ENCODE data around the gene EFCAB11.
A peak's percentile ranks its signal among the peaks of the same experiment; 100 is the strongest.

Gene EFCAB11

DNA sequence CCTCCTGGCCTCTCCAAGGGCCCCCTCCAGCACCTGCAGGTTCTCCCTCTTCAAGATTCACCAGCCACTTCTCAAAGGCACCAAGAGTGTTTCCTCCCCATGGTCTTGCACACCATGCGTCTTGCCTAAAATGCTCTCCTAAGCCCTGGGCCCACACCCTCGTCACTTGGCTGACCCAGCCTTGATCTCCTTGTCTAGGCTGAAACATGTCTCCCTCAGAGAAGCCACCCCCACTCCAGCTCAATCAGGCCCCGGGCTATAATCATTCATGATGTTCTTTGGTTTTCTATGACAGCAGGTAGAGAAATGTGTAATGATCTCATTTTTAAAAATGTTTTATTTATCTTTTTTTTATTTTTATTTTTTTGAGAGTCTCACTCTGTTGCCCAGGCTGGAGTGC lies 88.1 kb downstream of the EFCAB11 start:
- no peak for DNase-seq (ENCODE audit: low spot score)

DNA sequence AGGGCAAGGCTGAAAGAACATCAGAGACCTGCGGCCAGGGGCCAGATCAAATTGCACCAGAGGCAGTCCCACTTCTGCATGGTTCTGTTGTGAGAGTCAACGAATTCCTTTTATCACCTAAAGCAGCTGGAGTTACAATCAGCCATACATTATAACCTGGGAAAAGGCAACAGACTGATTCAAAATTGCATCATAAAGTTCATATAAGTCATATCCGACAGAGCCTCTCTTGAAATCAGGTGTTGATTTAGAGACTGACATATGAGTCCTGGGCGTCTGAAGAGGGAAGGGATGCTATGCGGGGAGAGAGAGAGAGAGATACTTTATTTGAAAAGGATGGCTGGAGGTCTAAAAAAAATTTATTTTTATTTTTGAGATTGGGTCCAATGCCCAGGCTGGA lies 89.4 kb downstream of the EFCAB11 start:
- no peak for DNase-seq (ENCODE audit: low spot score)

- DNase-seq (ENCODE audit: low spot score) = no peak
Observed at GRCh38 chr14:89862856-89863255, 91.7 kb downstream of the EFCAB11 start.

DNA sequence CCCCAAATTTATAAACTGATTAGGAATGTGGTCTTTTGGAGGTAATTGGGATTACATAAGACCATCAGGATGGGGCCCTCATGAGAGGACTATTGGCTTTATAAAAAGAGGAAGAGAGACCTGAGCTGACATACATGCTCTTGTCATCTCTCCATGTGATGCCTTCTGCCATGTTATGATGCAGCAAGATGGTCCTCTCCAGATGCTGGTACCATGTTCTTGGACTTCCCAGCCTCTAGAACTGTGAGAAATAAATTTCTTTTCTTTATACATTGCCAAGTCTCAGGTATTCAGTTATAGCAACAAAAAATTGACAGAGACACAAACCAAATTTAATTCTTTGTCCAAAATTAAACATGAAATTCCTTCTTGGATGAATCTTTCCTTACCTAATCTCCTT lies 92.9 kb downstream of the EFCAB11 start:
- no peak for DNase-seq (ENCODE audit: low spot score)

DNA sequence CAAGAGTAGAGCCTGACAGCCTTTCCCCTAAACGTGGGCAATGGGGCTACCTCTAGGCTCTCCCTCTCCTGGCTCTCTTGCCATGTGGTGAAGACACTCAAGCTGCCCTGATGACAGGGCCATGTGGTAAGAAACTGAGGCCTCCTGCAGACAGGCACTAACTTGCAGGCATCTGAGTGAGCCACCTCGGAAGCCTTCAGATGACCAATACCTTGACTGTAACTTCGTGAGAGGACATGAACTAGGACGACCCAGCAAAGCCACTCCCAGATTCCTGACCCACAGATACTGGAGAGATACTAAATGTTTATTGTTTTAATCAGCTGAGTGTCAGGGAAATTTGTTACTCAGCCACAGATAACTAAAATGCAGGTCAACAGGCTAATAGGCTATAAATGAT lies 96.4 kb downstream of the EFCAB11 start:
- no peak for DNase-seq (ENCODE audit: low spot score)

- DNase-seq (ENCODE audit: low spot score) = peak; percentile 27
Observed at GRCh38 chr14:89856871-89857345, 97.6 kb downstream of the EFCAB11 start.

DNA sequence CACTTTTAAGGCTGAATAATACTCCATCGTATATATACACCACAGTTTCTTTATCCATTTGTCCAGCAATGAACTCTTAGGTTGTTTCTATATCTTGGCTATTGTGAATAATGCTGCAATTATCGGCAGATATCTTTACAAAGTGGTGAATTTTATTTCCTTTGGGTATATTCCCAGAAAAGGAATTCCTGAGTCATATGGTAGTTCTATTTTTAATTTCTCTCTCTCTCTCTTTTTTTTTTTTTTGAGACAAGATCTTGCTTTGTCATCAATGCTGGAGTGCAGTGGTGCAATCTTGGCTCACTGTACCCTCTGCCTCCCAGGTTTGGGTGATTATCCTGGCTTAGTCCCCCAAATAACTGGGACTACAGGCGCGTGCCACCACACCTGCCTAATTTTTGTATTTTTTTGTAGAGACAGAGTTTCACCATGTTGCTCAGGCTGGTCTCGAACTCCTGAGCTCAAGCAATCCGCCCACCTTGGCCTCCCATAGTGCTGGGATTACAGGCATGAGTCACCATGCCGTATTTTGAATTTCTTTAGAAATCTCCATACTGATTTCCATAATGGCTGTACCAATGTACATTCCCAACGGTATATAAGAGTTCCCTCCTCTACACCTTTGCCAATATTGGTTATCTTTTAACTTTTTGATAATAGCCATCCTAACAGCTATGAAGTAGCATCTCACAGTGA lies 98.4 kb downstream of the EFCAB11 start:
- peak; percentile 31 for DNase-seq (ENCODE audit: low spot score)

DNA sequence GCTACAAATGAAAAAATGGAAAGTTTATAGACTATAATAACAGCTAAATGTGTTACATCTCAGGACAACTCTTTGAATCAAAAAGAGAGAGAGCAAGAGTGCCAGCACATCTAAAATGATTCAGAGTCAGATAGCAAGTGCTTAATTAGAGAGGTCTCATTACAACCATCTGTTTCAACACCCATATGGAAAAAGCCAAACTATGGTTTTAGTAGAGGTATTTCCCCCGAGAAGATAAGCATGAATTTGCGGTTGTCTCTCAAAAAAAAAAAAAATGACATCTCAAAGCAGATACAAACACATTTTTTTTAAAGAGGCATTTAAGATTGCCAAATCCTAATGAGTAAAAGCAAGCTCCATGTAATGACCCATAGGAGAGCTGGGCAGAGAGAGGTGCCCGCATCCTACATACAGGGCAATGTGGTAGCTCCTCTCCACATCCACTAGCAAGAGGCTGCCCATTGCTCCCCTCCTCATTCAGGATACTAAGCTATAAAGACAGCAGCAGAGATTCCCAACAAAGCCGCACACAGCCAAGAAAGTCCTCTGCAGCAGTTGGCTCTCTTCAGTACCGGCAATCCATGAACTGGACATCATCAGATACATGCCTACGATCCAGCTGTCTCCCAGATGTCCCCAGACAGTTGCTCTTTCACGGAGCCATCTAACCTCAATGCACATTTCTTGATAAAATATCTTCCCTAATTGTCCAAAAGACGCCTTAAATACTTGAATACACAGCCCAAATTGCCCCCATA lies 100.4 kb downstream of the EFCAB11 start:
- DNase-seq (ENCODE audit: low spot score) = peak; percentile 38

DNA sequence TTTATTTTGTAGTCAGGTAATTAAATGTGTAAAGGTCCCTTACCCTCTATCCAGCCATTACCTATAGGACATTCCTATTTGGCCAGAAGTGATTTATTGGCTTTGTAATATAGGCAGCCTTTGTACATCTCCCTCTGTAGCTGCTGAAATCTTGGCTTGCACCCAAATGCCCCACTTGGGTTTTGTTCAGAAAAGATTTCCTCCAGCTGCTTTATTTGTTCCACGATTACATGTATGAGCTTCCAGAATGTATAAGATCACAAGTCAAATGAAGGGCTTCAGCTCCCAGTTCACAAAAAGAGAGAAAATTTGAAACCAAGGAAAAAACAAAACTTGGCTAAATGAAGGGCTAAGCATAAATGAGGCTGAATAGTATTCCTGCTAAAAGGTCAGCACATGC lies 103.4 kb downstream of the EFCAB11 start:
- DNase-seq (ENCODE audit: low spot score) = no peak

DNA sequence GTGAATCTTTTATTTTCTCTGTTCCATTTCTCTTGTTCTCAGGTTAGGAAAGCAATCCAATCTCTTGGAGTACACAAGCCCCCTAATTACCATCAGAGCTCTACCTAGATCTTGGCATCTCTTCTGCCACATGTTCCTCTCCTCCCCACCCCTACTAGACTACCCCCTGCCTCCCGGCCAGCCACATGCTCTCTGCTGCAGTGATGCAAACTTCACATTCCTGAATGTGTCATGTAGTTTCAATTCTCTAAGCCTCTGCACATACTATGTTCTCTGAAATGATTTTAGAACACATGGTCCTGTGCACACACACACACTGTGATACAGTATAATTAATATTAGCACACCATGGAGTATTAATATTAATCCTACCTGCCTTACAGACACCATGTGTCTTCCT lies 104.6 kb downstream of the EFCAB11 start:
- peak; percentile 66 for DNase-seq (ENCODE audit: low spot score)

DNA sequence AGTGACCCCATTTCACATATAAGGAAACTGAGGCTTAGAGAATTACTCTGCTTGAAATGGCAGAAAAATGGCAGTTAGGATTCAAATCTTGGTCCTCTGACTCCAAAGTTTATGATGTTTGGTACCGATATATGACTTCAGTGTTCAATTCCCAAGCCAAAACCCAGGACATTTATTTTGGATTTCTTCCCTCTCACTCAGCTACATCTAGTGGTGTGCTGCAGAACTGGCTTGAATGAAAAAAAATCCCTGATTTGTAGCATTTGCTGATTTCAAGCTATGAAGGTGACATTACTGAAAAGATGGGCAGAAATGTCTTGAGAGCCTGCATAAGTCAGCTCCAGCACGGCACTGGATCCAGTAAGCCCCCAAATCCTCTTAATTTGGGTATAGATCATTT lies 106.4 kb downstream of the EFCAB11 start:
- peak; percentile 27 for DNase-seq (ENCODE audit: low spot score)

DNA sequence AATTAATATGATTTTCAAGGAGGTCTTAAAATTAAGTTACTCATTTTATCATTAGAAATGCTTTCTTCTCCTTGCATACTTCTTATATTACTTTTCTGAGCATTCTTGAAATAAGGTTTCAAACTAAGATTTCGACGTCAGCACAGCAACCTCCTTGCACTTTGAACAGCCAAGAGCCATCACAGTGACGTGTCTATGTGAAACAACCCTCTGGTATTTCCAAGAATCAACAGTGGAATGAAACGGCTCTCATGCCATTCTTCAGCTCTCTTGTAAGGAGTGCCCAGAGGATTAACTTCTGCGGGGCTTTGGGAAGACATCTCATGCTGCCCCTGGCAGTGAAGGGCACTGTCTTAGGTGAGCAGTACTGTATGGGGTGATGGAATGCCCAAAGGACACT lies 109.2 kb downstream of the EFCAB11 start:
- peak; percentile 57 for DNase-seq (ENCODE audit: low spot score)

GRCh38 chr14:89844508-89844907 lies 110.0 kb downstream of the EFCAB11 start:
- no peak for DNase-seq (ENCODE audit: low spot score)

- DNase-seq (ENCODE audit: low spot score) = no peak
Observed at GRCh38 chr14:89842837-89843236, 111.7 kb downstream of the EFCAB11 start.

- DNase-seq (ENCODE audit: low spot score) = no peak
Observed at GRCh38 chr14:89841851-89842250, 112.7 kb downstream of the EFCAB11 start.

- no peak for DNase-seq (ENCODE audit: low spot score)
Observed at GRCh38 chr14:89836830-89837469, 117.6 kb downstream of the EFCAB11 start.

- DNase-seq (ENCODE audit: low spot score) = no peak
Observed at GRCh38 chr14:89833661-89834060, 120.9 kb downstream of the EFCAB11 start.

- DNase-seq (ENCODE audit: low spot score) = no peak
Observed at GRCh38 chr14:89833120-89833532, 121.4 kb downstream of the EFCAB11 start.

GRCh38 chr14:89828471-89829165 lies 125.9 kb downstream of the EFCAB11 start:
- no peak for DNase-seq (ENCODE audit: low spot score)

DNA sequence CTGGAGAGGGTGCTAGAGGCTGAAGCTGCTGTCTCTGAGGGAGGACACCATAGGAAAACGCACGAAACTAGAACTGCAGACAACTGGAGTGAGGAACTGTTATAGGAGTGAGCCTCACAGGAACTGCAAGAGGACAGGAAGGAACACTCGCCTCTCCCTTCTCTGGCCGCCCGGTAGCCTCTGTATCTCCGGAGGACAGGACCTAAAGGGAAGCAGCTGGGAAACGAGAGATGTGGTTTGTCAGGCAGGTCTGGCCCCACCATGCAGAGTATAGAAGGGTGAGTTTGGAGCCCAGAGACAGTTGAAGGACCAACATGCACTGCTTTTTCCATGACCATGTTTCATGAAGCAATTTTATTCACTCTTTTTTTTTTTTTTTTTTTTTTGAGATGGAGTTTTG lies 127.3 kb downstream of the EFCAB11 start:
- no peak for DNase-seq (ENCODE audit: low spot score)

GRCh38 chr14:89826596-89826995 lies 127.9 kb downstream of the EFCAB11 start:
- DNase-seq (ENCODE audit: low spot score) = no peak

GRCh38 chr14:89823743-89824142 lies 130.8 kb downstream of the EFCAB11 start:
- DNase-seq (ENCODE audit: low spot score) = no peak
